ENCODE results near the gene LHFPL3. TPM values are rescaled to one million over a fixed set of nuclear protein-coding genes. Genes with fewer than 3 reads are reported as not detected.

Gene LHFPL3
- not detected in 2 replicates for total RNA-seq

GRCh38 chr7:104328296-104328969, at the start of gene LHFPL3:
Gene LHFPL3 (plus strand): TSS chr7:104328603.

Other genes starting within 250 kb of the LHFPL3 start
- 13.6 and 15.6 TPM in 2 replicates for gene ORC5, start 120.6 kb upstream of the LHFPL3 start, total RNA-seq